ENCODE data around the gene CTAG1A.
"Not testable (repeated sequence)": the region's sequence is repeated elsewhere in the genome, so short reads cannot be mapped to it uniquely, and the experiment has no call there.

CTAG1A gene

DNA sequence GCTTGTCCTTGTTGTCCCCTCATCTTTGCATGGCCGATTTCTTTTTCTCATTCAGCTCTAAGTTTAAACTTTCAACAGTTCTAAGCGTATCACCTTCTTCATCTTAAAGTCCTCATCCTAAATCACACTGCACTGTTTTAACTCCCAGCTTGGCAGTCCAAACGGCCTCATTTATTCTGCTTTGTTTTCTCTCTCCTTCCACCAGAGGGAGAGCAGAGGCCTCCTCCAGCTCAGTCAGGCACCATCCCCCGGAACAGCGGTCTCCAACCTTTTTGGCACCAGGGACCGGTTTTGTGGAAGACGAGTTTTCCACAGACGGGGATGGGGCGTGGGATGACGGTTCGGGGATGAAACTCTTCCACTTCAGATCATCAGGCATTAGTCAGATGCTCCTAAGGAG, 14.6 kb upstream of the CTAG1A start:
- not testable (repeated sequence) for DNase-seq (ENCODE audit: low read depth in 1 of 2, low spot score in 1 of 2)

DNA sequence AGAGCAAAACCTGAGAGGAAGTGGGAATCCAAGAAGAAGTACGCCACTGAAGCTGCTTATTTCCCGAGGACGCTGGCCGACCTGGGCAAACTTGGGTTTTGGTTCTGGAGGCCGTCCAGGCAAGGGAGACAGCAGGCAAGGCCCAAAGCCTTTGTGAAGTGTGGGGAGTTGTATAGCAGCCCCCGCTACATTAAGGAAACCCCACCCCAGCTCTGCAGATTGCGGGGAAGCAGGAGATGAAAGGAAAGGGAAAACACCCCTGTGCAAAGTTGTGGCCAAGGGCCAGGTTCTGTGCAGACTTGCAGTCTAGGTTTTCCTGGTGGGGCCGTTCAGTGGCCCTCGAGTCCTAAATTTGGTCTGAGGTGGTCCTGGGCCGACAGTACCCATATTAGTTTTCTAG, 11.9 kb upstream of the CTAG1A start:
- not testable (repeated sequence) for DNase-seq (ENCODE audit: low read depth in 1 of 2, low spot score in 1 of 2)

DNA sequence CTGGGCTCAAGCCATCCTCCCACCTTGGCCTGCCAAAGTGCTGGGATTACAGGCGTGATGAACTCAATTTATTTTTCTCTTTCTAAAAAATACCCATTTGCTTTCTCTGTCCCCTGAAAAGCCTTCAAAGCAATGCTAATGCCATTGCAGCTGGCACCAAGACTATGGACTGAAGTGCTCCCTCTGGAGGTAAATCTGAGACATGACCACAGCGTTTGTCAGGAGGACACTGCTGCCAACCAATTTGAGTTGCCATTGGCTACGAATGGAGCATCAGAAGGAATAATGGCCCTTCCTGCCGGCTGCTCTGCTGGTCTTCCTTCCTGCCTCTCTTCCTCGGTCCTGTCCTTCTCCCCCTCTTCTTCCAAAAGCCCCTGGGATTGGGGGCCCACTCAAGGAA, 9.9 kb upstream of the CTAG1A start:
- not testable (repeated sequence) for DNase-seq (ENCODE audit: low read depth in 1 of 2, low spot score in 1 of 2)

DNA sequence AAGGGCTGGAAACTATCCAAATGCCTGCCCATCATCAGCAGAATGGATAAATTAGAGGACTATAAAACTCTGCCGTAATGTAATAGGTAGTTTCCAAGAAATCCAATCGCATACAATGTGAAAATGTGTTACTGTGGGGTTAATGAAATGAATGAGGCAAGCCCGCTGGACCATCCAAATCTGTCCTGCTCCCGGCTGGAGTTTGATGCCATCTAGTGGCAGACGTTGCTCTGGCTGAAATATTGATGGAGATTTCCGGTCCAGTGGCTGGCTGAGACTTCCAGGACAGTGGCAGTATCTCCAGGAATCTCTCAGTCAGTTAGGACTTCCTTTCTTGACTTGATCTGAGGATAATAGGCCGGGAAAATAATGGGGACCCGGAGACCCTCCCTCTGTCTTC, 1.9 kb upstream of the CTAG1A start:
- DNase-seq (ENCODE audit: low read depth in 1 of 2, low spot score in 1 of 2): not testable (repeated sequence)

DNA sequence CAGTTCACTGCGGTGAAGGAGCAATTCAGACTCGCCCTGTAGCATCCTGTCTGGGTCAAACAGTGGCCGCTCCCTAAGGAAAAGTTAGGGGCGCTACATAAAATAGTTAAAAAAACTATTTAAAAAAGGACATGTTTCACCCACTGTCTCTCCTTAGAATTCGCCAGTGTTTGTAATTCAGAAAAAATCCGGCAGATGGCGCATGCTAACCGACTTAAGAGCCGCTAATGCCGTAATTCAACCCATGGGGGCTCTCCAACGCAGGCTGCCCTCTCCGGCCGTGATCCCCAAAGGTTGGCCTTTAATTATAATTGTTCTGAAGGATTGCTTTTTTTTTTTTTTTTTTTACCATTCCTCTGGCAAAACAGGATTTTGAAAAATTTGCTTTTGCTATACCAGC, 5.5 kb downstream of the CTAG1A start:
- not testable (repeated sequence) for DNase-seq (ENCODE audit: low read depth in 1 of 2, low spot score in 1 of 2)

DNA sequence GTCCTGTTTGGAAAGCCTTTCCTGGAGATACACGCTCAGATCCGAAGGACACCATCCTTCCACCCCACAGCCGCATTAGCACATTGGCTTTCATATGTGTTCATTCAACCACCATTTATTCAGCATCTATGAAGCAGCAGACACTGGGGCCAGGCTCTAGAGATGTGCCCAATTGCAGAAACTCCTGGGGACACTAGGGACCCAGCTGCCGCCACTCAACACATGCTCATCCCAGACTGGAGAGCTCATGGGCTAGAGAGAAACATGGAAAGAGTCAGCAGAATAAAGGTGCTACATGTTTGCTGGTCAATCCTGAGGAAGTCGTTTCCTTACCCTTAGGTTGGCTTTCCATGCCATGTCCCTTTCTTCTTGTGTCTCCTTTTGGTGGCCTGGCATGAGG, 7.6 kb downstream of the CTAG1A start:
- no peak for DNase-seq (ENCODE audit: low read depth in 1 of 2, low spot score in 1 of 2)

DNA sequence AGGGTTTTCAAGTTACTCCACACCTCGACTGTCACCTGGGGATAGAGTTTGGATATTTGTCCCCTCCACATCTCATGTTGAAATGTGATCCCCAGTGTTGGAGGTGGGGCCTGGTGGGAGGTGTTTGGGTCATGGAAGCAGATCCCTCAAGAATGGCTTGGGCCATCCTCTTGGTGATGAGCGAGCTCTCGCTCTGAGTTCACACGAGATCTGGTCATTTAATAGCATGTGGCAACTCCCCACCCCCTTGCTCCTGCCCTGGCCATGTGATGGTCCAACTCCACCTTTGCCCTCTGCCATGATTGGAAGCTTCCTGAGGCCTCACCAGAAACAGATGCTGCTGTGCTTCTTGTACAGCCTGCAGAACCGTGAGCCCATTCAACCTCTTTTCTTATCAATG, 8.3 kb downstream of the CTAG1A start:
- no peak for DNase-seq (ENCODE audit: low read depth in 1 of 2, low spot score in 1 of 2)

DNA sequence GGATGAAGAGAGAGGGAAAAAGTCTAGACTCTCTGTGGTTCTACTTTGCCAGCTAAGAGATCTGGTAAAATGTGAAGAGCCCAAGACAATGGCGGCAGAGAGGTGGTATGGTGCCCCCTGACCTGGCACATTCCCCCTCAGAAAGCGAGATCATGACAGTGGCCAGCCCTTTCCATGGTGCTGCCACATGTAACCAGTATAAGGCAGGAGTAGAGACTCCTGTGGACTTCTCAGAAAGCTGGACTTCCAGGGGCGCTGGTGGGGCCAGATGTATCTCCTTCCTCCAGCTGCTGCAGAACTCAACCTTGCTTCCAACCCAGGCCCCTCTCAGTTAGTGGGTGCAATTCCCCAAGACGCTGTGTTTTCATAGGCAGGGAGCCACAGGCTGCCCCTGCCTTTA, 9.6 kb downstream of the CTAG1A start:
- DNase-seq (ENCODE audit: low read depth in 1 of 2, low spot score in 1 of 2): no peak

DNA sequence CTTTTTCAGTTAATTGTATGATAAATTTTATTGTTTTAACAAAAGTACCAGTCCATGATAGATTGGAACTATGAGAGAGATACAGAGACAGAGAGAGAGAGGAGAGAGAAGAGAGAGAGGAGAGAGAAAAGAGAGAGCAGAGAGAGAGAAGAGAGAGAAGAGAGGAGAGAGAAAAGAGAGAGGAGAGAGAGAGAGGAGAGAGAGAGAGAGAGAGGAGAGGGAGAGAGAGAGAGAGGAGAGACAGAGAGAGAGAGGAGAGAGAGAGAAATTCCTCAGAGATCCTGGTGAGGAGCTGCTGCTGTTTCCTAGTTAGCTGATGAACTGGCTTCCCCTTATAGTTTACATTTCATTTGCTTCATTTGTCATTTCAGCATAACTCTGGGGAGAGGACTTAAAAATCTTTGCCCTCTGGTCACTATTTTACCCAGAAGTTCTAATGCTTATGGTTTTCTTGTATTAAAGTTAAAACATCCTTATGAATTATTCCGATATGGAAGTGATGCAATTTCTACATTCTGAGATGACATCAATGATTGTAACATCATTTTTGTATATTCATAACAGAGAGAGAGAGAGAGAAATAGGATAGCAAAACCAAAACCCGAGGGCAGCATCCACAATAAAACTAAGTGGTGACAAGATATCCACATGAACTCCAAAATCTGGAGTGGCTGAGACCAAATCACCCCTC, 10.8 kb downstream of the CTAG1A start:
- DNase-seq (ENCODE audit: low read depth in 1 of 2, low spot score in 1 of 2): no peak

DNA sequence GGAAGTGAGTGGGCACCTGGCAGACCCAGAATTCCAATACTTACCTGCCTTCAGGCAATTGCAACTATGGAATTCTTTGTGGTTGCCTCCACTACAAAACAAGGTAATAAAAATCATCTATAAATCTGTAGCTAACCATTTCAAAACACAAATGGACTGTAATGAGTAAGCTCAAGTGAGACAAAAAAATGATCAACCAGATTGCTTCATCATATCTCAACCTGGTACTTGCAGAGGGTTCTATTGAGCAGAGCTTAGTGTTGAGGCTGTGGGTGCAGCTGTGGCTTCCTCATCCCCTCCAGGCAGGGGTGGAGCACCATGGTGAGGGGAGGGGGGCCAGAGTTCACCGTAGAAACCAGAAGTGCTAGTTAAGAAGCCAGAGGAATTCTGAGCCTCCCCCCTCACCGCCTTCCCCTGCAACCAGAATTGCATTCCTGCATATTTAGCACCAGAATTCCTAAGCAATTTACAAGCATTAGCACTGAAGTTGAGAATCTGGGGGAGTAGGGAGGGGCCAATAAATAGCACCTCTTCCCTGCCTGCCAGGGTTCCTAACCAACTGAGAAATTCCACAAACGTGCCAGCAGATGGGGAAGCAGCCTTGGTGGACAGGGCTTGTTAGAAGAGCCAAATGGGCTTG, 11.5 kb downstream of the CTAG1A start:
- no peak for DNase-seq (ENCODE audit: low read depth in 1 of 2, low spot score in 1 of 2)

DNA sequence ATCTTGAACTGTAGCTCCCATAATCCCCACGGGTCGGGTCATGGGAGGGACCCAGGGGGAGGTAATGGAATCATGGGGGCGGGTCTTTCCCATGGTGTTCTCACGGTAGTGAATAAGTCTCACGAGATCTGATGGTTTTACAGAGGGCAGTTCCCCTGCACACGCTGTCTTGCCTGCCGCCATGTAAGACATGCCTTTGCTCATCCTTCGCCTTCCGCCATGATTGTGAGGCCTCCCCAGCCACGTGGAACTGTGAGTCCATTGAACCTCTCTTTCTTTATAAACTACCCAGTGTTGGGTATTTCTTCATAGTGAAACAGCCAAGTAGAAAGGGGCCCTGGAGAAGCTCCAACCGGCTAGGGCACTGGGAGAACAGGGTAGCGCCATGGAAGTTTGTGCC, 12.3 kb downstream of the CTAG1A start:
- no peak for DNase-seq (ENCODE audit: low read depth in 1 of 2, low spot score in 1 of 2)

DNA sequence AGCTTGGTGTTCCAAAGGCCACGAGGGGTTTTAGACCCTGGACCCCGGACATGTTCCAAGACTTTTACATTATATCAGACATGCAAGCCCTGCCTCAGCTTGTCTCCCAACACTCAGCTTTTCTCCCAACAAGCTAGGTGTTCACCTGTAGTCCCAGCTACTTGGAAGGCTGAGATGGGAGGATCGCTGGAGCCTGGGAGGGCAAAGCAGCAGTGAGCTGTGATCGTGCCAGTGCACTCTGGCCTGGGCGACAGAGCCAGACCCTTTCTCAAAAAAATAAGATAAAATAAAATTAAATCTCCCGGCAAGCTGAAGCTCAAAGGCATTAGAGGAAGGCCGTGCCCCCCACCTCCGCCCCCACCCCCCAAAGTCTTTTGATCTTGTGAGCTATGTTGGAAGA, 13.7 kb downstream of the CTAG1A start:
- no peak for DNase-seq (ENCODE audit: low read depth in 1 of 2, low spot score in 1 of 2)

DNA sequence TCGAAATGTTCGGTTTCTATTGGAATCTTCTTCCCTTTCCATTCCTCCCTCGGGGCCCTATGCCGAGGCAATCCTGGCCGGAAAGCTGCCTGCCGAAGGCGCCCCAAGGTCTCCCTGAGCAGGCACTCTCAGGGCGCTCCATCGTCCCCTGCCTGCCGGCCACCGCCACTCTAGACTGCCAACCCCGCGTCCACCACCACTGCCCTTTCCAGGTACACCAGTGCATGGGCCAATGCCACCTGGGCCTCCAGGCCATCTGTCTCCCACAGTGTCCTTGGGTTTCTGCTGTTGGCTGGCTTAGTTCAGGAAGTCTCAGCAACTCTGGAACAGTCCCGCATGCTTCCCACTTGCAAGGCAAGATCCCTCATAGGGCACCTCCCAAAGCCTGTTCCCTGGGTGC, 14.6 kb downstream of the CTAG1A start:
- no peak for DNase-seq (ENCODE audit: low read depth in 1 of 2, low spot score in 1 of 2)

DNA sequence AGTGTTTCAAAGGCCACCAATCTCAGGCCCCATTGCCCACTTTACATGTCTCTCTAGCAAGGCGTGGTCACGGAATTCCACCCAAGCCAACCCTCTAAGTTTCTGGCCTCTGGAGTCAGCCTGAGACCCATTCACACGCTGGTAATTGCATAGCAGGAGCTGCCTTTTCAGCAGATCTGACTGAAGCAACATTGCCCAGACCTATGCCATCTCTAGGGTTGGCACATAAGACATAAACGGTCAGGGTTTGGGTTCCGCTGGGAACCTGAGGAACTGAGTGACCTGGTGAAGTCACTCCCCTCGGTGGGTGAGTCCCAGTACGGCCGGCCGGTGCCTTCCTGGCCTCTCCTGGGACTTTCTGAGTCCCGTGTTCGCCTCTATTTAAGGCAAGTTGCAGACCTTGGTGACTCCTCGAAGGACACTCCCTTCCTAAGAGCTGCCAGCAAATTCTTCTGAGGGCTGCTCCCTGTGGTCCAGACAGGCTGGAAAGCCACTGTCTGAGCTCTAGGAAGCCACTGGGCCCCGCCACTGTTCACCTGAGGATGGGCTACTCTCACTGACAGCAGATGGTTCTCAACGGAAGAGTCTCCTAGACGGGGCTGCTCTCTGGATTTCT, 15.9 kb downstream of the CTAG1A start:
- no peak for DNase-seq (ENCODE audit: low read depth in 1 of 2, low spot score in 1 of 2)

DNA sequence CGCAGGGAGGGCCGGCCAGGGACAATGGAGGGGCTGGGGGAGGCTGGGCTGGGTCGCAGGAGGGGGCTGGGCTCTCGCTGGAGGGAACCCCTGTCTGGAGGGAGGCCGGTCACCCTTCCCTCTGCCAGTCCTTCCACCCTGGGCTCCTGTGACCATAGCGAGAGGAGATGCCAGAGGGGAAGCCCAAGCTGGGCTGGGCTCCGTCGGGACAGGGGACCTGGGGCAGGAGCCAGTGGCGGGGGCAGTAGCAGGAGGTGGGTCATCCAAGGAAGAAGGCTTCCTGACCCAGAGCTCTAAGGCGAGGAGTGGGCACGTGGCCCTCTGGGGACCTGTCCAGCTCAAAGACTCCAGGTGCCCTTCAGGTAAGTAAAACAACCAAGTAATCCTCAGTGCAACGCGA, 17.3 kb downstream of the CTAG1A start:
- DNase-seq (ENCODE audit: low read depth in 1 of 2, low spot score in 1 of 2): no peak

DNA sequence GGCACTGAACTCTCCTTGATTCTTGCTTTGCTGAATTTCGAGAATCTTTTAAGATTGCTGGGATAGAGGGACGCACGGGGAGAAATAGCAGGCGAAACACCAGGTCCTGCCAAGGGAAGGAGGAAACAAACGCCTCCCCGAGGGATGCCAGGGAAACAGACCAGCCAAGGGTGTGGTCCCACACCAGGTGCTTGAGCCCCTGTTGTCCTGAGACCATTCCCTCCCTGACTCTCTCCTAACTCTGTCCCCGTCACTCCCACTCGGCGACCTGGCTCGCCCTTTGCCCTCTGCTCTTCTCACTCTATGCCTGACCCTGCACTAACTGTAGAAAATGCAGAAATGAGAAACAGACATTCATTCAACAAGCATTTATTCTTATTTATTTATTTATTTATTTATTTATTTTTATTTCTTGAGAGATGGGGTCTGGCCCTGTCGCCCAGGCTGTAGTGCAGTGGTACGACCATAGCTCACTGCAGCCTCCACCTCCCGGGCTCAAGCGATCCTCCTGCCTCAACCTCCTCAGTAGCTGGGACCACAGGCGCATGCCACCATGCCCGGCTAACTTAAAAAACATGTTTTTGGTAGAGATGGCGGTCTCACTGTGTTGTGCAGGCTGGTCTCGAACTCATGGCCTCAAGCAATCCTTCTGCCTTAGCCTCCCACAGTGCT, 18.0 kb downstream of the CTAG1A start:
- DNase-seq (ENCODE audit: low read depth in 1 of 2, low spot score in 1 of 2): no peak

DNA sequence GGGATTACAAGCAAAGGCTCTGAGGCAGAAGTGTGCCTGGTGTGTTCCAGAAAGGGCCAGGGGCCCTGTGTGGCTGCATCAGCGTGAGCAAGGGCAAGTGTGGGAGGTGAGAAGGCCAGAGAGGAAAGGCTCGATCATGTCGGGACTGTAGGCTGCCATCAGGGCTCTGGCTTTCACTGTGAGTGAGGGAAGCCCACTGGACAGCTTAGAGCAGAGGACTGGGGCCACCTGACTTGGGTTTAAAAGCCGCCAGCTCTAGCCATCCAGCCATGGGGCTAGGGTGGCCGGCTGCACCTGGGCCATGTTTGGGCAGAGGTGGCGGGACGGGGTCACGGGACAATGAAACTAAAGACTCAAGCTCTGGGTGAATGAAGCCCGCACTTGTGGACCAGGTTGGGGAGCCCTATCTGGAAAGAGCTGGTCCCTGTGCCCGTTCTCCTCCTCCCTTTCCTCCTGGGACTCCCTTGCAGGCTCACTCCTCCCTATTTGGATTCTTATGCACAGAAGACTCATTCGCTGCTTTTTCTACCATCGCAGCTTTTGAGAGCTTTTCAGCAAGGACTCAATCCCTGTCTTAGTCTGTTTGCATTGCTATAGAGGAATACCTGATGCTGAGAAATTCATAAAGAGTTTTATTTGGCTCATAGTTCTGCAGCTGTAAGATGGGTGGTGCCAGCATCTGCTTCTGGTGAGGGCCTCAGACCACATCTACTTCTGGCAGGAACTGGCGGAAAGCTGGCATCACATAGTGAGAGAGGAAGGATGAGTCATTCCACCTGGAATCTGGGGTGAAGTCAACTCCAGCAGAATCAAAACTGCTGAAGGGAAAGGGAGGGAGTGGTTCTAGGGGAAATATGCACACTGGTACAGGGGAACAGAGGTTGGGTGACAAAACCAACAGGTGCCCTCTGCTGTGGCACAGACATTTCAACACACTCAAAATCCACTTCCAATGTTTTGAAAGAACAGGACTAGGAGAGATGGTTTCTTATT, 18.8 kb downstream of the CTAG1A start:
- DNase-seq (ENCODE audit: low read depth in 1 of 2, low spot score in 1 of 2): no peak

DNA sequence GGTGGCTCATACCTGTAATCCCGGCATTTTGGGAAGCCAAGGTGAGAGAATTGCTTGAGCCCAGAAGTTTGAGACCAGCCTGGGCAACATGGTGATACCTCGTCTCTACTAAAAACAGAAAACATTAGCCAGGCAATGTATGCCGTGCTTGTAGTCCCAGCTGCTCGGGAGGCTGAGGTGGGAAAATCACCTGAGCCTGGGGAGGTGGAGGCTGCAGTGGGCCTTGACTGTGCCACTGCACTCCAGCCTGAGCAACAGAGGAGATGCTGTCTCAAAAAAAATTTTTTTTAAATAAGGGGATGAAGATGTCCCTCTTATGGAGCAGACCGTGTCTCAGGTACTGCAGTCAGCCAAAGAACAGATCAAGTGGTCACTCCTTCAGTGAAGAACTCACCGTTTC, 20.6 kb downstream of the CTAG1A start:
- no peak for DNase-seq (ENCODE audit: low read depth in 1 of 2, low spot score in 1 of 2)

DNA sequence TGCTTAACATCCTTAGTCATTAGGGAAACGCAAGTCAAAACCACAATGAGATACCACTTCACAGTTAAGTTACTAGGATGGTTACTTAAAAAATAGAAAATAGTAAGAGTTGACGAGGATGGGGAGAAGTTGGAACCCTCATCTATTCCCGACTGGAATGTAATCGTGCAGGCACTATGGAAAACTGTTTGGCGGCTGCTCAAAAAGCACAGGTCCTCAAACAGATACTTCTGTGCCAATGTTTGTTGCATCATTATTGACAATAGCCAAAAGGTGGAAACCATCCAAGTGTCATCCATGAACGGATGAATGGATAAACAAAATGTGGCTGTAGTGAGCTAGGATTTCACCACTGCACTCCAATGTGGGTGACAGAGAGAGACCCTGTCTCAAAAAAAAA, 22.4 kb downstream of the CTAG1A start:
- DNase-seq (ENCODE audit: low read depth in 1 of 2, low spot score in 1 of 2): no peak

DNA sequence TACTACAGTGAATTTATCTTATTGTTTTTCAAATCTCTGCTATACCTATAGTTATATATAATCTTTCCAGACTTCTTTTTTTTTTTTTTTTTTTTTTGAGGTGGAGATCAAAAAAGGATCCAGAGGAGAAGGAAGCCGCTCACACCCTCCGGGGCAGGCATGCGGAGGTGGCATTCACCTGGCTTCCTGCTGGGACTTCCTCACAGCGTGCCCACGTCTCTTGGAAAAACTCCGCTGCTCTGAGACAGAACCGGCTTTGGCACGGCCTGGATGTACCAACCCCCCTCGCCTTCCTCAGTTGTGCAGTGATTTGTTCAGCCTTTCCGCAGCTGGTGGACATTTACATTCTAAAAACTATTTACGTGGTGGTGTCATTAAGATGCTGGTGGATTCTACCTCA, 23.0 kb downstream of the CTAG1A start:
- not testable (repeated sequence) for DNase-seq (ENCODE audit: low read depth in 1 of 2, low spot score in 1 of 2)

DNA sequence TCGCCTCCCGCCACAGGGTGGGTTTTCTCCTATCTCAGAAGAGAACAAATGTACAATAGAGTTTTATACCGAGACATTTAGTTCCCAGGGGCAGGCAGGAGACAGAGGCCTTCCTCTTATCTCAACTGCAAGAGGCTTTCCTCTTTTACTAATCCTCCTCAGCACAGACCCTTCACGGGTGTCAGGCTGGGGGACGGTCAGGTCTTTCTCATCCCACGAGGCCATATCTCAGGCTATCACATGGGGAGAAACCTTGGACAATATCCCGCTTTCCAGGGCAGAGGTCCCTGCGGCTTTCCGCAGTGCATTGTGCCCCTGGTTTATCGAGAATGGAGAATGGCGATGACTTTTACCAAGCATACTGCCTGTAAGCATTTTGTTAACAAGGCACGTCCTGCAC, 23.9 kb downstream of the CTAG1A start:
- DNase-seq (ENCODE audit: low read depth in 1 of 2, low spot score in 1 of 2): not testable (repeated sequence)

Measured in activated T-helper 1 cell treated with anti-CD3 and anti-CD28 coated beads, Interleukin-2, amount 50 U/mL, for 16 hours (primary cell).